ENCODE results near the gene GNPAT. TPM values are rescaled to one million over a fixed set of nuclear protein-coding genes. Genes with fewer than 3 reads are reported as not detected.

The GNPAT gene
- total RNA-seq, 1 donor from 2014 or later = 48.9 TPM

DNA sequence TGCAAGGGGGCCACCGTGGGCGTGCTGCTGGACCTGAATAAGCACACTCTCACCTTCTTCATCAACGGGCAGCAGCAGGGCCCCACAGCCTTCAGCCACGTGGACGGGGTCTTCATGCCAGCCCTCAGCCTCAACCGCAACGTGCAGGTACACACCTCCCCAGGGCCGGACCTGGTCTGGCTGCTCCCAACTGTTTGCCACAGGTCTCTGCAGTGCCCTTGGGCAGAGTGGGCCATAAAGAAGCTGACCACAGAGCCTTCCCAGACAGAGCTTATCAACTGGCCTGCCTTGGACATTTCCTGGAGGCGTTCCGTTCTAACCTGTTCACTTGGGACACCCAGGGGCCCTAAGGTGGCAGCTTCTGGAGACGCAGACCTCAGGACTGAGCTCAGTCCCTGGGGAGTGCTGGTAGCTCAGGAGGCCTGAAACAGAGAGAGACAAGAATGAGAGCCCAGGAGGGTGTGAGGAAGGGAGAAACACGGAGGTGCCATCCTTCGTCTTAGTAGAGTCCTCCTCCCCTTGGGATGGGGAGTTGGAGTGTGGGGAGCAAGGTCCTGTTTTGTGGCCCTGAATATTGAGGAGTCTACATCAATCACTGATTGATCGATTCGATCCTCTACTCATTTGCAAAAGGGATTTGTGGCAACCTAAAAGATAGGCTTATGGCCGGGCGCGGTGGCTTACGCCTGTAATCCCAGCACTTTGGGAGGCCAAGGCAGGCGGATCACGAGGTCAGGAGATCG, 27.0 kb upstream of the GNPAT start:
- no peak for DNase-seq (ENCODE audit: low read depth, low spot score)

DNA sequence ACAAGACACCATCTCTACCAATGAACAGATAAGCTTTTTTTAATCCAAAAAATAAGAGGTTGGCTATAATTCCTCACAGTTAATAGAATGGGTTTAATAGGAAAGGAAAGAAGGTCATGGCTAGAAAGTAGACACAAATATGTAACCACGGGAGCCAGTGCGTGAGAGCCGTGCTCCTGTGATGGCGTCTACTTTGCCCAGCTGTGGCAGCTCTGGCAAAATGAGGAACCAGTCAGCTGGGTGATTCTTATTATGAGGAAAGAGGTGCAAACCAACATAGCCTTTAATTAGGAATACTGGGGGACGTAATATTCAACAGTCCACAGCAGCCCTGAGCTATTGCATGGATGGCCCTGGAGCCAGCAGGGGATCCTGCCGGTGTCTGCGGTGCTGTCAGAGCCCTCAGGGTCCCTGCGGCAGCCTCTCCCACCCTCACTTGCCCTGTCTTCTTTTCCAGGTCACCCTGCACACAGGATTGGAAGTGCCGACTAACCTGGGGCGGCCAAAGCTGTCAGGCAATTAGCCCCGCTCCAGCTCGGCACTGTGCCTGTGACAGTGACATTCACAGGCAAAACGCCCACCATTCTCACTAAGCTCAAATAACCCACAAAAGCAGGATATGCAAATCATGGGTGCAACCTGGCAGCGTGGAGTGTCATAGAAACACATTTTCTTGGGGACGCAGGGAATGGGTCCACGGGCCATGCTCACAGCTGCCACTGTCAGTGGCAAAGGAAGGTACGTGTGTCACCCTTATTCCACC, 25.9 kb upstream of the GNPAT start:
- no peak for DNase-seq (ENCODE audit: low read depth, low spot score)

DNA sequence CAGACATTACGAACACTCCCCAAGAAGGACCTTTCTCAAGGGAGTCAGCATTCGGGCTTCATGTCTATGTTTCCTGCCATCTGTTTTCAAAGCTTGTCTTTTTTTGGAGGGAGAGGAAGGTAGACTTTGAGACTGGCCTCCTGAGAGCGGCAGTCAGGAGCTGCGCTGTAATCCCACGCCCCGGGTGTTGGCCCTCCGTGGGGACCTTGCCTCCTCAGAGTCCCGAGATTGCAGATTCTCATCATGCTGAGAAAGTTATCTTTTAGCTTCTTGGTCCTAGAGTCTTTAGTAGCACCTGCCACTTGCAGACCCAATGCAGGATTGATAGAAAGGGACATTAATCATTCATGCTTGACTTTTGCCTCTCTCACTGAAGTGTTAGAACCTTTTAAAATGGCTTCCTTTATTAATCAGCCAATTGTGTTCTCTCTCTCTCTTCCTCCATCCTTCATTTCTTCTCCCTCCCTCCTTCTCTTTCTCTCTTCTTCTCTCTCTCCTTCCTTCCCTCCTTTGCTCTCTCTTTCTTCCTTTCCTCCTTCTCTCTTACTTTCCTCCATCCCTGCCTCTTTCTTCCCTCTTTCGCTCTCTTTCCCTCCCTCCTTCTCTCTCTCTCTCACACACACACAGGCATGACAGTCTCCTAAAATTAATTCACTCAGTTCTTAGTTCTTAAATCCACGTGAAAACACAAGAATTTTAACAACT, 25.2 kb upstream of the GNPAT start:
- DNase-seq (ENCODE audit: low read depth, low spot score) = no peak

DNA sequence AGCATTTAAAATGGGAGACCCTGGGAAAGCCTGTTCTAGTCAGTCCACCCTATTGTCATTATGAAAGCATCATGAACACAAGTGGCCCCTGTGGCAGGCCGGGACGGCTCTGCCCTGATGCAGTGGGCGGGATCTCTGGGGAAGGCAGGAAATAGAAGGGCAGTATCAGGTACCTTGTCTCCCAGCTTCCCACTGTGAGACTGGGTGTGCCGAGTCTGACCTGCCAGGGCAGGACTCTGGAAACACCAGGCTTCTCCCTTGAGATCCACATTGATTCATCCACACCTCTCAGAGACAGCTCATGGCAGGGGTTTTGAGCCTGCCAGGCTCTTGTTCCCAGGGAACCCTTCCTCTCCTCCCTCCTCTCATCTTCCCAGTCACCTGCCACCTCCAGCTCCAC, 24.5 kb upstream of the GNPAT start:
- no peak for DNase-seq (ENCODE audit: low read depth, low spot score)

DNA sequence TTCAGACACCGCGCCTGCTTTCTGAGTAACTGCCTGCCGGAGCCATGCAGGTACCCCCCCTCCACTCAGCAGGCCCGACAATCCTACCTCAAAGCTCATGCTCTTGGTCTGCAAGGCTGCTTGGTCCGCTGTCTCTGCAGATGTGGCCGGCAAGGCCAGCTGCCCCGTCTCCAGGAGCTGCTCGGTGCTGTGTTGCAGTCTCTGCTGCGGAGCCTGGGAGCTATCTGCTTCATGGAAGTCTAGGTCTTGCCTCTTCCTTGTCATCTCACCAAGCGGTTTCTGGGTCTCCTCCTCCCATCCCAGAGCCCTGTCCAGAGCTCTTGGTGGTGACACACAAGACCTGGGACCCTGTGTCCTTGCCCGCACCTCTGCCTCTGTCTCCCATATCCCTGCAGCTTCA, 24.0 kb upstream of the GNPAT start:
- no peak for DNase-seq (ENCODE audit: low read depth, low spot score)

DNA sequence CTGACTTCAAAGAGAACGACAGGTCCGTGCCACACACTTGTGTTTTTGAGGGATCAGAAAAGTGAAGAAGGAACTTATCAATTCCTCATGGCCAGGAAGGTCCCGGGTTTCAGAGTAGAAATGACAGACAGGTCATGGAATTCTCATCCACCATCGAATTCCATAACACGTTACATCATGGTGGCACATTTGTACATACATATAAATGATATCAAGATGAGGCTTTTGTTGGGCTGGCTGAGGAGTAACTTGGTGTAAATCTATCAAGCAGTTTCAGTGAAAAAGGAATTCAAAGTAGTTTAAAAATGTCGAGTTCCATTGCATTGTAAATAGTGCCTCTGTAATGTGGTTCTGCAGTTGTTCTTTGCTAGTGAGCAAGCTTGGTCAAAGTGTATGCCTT, 22.9 kb upstream of the GNPAT start:
- no peak for DNase-seq (ENCODE audit: low read depth, low spot score)

DNA sequence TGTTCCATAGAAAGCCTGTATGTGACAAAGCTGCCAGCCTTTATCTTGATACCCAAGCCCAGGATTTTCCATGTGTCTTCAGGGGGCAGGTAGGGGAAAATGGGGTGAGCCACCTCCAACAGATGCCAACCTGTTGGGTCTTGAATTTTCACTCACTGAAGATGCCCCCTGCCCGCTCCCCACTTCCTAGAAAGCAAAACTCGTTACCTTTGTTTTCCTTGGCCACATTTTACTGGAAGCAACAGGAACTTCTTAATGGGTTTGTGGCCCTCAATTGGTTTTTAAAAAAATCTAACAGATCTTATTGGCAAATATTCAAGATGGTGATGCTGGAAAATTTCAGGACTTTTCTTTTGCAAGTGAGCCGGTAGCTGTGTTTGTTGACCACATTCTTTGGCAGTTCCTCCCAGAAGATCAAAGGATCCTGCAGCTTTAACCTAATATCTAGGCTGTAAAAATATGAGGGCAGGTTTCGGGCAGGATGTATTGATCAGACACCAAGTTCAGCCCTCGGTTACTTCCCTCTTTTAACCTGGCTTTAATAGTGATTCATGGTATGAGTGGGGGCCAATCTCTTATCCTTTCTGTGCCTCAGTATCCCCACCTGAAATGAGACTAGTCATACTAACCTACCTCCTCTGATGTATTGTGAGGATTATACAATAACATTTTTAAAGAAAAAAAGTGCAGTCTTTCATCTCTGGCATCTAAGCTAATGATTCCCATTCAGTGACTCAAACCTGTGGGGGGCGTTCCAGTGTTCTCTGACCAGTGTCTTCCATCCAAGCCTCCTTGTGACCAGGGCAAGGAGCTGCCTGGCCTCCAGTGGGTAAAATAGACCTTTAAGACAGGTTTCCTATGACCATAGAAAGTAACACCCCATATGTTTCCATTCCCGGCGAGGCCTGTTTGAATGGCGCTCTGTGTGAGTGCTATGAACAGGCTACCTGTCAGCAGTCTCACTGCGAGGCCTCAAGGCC, 21.3 kb upstream of the GNPAT start:
- no peak for DNase-seq (ENCODE audit: low read depth, low spot score)

DNA sequence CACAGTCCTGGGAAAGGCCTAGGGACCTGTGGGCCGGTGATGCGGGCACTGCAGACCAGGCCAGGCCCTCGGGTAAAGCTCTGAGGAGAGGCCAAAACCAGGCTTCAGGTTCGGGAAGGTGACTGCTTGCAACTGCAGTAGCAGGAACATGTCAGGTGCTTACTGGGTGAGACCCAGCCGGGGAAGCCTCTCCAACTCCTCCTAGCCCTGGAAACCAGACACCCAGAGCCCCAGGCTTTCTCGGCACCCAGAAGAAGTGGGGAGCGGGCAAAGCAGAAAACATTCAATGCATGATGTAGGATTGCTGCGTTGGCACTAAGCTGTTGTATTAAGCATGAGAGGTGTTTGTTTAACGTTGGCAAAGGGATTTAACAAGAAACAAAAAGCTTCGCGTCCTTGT, 20.2 kb upstream of the GNPAT start:
- DNase-seq (ENCODE audit: low read depth, low spot score) = no peak

DNA sequence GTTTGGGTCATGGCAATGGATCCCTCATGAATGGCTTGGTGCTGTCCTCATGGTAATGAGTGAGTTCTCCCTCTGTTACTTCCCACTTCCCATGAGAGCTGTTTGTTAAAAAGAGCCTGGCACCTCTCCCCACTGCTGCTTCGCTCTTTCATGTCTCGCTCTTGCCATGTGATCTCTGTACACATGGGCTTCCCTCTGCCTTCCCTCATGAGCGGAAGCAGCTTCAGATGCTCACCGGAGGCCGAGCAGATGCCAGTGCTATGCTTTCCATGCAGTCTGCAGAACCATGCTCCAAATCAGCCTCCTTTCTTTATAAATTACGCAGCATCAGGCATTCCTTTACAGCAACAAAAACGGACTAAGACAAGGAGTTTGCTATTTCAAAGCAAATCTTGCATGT, 14.9 kb upstream of the GNPAT start:
- no peak for DNase-seq (ENCODE audit: low read depth, low spot score)

DNA sequence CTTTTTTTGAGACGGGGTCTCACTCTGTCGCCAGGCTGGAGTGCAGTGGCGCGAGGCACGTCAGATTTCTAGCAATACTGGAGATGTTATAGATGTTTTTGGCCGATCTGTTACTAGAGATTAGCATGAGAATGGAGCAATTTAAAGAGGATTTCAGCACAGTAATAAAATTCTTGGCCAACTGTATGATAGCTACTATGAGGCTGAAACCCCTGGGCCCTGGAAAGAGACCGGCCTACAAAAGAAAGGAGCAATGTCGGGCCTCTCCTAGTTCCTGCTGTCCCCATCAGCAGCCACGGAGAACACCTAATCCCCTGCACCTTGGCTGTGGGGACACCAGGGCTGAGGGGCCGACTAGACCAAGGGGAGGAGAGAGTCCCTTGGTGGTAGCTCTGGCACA, 9.5 kb upstream of the GNPAT start:
- DNase-seq (ENCODE audit: low read depth, low spot score) = no peak

DNA sequence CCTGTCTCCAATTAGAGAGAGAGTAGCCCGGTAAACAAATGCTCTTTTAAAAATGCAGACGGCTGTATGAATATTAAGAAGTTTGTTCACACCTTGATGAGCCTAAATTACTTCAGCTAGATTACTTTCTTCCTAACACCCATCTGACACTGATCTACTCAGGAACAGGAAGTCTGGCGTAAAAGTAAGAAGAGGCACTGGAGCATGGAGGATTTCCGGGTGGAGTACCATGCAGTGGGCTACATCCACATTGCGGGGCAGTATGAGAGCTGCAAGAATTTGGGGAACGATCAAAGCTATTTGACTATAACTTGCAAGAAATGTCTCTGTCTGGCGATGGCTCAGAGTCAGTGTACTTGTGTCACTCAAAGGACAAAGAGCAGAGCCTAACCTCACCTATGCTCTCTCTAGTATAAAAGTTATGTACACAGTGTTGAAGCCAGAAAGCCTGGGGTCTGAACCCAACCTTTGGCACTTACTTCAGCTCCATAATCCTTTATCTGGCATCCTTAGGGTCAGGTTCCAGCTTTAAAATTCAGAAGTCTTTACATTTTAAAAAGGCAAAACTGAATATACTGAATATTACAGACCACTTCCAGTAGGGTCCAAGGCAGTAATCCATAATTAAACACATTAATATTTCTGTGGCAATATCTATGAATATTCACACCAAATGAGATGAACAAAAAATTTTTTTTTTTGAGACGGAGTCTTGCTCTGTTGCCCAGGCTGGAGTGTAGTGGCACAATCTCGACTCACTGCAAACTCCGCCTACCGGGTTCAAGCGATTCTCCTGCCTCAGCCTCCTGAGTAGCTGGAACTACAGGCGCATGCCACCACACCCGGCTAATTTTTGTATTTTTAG, 7.9 kb upstream of the GNPAT start:
- no peak for DNase-seq (ENCODE audit: low read depth, low spot score)

DNA sequence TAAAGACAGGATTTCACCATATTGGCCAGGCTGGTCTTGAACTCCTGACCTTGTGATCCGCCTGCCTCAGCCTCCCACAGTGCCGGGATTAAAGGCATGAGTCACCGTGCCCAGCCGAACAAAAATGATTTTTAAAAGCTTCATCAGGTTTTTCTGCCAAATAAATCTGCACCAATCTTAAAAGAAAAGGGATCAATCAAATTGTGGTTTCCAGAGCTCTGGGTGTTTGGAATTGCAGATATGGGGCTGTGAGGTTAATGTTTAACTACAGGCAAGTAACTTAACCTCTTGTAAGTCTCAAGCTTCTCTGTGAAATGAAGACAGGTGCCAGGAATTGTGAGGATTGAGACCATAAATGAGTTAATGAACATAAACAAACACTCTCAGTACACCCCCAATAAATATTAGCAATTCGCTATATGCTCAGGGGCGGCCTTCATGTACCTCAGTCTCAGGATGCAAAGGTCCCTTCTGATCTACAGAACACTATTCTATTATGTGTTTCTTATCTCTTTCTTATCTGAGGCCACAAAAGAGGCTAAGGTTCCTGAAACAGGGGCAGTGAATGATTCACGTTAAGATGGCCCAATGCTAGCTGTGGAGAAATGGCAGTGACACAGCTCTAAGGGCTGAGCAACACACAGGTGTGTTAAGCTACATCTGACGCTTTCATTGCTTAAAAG, 7.1 kb upstream of the GNPAT start:
- DNase-seq (ENCODE audit: low read depth, low spot score) = no peak

DNA sequence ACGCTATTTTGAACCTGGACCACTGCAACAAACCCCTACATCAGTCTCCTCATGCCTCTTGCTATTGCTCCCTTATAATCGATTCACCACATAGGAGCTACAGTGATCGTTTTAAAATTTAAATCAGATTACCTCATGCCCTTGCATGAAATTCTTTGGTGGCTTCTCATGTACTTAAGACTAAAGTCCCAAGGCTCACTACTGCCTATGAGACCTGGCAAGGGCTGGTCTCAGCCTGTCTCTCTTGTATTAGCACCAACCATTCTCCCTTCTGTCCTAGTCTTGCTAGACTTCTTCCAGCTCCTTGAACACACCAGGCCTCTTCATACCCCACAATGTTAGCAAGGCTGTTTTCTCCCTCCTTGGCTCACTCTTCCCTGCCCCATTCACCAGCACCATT, 6.5 kb upstream of the GNPAT start:
- DNase-seq (ENCODE audit: low read depth, low spot score) = no peak

DNA sequence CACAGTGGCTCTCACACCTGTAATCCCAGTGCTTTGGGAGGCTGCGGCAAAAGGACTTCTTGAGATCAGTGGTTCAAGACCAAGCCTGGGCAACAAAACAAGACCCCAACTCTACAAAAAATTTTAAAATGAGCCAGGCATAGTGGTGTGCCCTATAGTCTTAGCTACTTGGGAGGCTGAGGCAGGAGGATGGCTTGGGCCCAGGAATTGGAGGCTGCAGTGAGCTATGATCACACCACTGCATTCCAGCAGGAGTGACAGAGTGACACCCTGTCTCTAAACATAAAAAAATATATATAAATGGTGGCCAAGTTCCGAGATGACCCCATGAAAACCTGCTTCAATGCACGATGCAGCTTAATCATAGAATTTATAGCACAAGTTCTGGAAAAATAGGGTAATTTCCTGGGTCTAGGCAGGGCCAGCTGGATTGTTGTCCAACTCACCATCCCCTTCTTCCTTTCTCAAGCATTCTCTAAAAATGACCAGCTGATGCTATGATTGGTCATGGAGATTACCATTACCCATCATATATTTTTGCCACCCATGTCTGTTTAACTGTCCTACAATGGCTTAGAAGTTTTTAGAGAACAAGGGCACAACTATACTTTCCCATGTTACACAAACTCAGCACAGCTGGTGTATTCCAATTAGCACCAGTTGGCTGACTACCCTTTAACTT, 5.3 kb upstream of the GNPAT start:
- DNase-seq (ENCODE audit: low read depth, low spot score) = no peak

DNA sequence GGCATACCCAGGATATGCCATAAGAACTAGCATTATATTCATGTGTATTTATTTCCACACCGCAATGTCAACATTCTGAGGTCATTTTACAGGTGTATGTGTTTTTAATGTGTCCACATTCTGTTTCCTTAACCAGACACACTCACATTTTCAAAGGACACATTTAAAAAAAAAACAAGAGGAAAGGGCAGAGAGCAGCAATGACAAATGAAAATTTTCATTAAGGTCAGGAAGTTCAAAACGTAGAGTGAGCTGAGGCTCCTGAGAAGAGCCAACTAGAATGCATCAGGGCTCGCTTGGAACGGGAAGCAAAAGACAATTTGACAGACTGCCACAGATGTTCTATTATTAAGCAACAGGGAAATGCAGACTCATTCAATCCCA, 4.8 kb upstream of the GNPAT start:
- DNase-seq (ENCODE audit: low read depth, low spot score) = no peak

DNA sequence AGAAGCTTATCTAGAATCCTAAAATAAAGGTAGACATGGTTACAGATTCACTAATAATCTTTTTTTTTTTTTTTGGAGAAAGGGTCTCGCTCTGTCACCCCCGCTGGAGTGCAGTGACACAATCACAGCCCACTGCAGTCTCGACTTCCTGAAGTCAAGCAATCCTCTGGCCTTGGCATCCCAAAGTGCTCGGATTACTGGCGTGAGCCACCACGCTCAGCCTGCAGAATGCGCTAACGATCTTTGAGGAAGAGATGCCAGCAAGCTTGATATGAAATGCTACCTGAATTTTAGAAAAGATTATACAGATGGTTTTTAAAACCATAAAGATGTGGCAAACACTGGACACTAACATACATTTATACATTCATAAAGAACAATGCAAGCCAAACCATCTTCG, 4.1 kb upstream of the GNPAT start:
- DNase-seq (ENCODE audit: low read depth, low spot score) = no peak

DNA sequence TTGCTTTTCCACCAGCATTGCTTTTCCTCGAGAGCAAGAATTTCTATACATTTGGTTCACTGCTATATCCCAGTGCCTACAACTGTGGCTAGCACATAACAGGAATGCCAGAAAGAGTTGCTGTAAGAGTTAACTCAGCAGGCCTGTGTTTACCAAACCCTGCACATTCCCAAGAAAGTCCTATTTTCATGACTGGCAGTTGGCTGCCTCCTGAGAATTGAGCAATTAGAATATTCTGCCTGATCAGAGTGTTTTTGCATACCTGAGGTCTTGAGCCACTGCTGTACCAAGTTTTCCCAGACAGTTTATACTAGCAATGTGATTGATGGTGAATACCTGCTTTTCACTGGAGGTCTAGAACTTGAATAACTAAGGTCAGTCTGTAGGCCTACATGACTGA, 2.7 kb upstream of the GNPAT start:
- no peak for DNase-seq (ENCODE audit: low read depth, low spot score)

DNA sequence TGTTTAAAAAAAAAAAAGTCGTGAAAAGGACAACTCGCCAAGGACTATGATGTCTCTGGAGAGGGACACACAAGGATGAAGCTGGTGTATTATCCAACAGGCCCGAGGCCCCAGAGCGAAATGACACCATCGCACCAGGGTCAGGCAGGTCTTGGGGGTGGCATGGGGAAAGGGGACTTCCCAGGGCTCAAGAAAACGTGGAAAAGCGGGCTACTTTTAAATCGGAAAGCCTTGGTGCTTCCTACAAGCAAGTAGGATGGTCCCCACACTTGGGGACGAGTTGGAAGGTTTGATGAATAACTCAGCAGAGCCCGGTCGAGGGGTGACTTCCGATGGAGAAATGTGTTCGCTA, 505 bp upstream of the GNPAT start:
- no peak for DNase-seq (ENCODE audit: low read depth, low spot score)

DNA sequence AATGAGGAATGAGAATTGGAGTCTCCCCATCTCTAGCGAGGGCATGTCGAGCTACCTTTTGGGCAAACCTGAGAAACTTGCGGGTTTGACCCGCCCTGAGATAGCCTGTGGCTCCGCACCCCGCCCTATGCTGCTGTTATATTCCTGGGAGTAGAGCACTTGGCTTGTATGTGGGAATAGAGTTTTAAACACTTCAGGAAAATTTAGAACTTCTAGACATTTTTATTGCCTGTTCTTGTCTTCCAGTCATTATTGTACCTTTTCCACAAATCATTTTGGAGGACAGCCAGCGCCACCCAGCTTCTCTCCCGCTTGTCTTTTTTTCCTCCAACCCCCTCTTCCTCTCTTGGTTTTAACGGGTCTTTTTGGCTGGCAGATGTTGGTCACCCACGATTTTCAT, 738 bp downstream of the GNPAT start:
- no peak for DNase-seq (ENCODE audit: low read depth, low spot score)
